Ovary (tissue), 3 donors: ENCODE data around the gene GTF3C6.

Experiments
- CTCF ChIP-seq, 3 donors: fragments of 450-650 bp in 2 of 3; fragments of 200-600 bp in 1 of 3; IDR thresholded peaks; one replicate each; pipeline versions ENCODE4 v1.5.1 to v1.8.0; 2016 to 2022; ENCODE audit warnings: antibody characterized with exemption in 3 of 3, mild to moderate bottlenecking in 1 of 3
- EP300 ChIP-seq: sonication (generic); formaldehyde crosslinking; IDR thresholded peaks from one replicate; pipeline ENCODE4 v1.6.1; 2017; ENCODE audit warnings: antibody characterized with exemption
- POLR2A ChIP-seq: fragments of 450-650 bp; IDR thresholded peaks from one replicate; pipeline ENCODE4 v1.6.1; 2017; ENCODE audit warnings: antibody characterized with exemption, mild to moderate bottlenecking, moderate library complexity
- donor health status: DM: no; HTN: no; CAD: no.

GRCh38 chr6:110950440-110950839 lies 8.1 kb upstream of the GTF3C6 start:
- TF ChIP-seq CTCF (IDR thresholded peaks at IDR 0.05) (no peak), POLR2A (no peak), EP300 (no peak)
